Liver (tissue), 9 donors: Measurements from ENCODE around the gene AKAP7. TPM values are rescaled to one million over a fixed set of nuclear protein-coding genes. Genes with fewer than 3 reads are reported as not detected.

Source experiments
- DNase-seq: peaks from one replicate; pipeline ENCODE4 v3.0.0-alpha.2; 2017; ENCODE audit warnings: low spot score
- H3K27ac ChIP-seq, 2 donors: one replicate each; pipeline ENCODE4 v1.7.0; 2013; ENCODE audit warnings: inconsistent platforms in 2 of 2, low read length in 2 of 2, control low read depth in 1 of 2, low read depth in 1 of 2, mild to moderate bottlenecking in 1 of 2
- H3K27me3 ChIP-seq, 4 donors: one replicate each; pipeline versions ENCODE4 v1.6.1 to v1.7.0; 2013; ENCODE audit warnings: low read length in 3 of 4, inconsistent platforms in 1 of 4, mild to moderate bottlenecking in 1 of 4, moderate library complexity in 1 of 4; ENCODE audit not compliant: control insufficient read depth in 4 of 4, insufficient read depth in 4 of 4
- H3K36me3 ChIP-seq, 4 donors: one replicate each; pipeline versions ENCODE4 v1.6.1 to v1.7.0; 2013; ENCODE audit warnings: low read length in 3 of 4, mild to moderate bottlenecking in 3 of 4, low read depth in 1 of 4, moderate library complexity in 1 of 4; ENCODE audit not compliant: control insufficient read depth in 4 of 4, insufficient read depth in 3 of 4
- H3K4me1 ChIP-seq, 4 donors: one replicate each; pipeline versions ENCODE4 v1.6.1 to v1.7.0; 2013; ENCODE audit warnings: low read length in 3 of 4, mild to moderate bottlenecking in 3 of 4, moderate library complexity in 1 of 4; ENCODE audit not compliant: control insufficient read depth in 4 of 4, insufficient read depth in 4 of 4
- H3K4me3 ChIP-seq, 3 donors: one replicate each; pipeline versions ENCODE4 v1.6.1 to v1.7.0; 2013; ENCODE audit warnings: low read length in 3 of 3, control low read depth in 1 of 3, low read depth in 1 of 3, mild to moderate bottlenecking in 1 of 3
- H3K9ac ChIP-seq, 2 donors: one replicate each; pipeline ENCODE4 v1.7.0; 2013; ENCODE audit warnings: low read length in 2 of 2, mild to moderate bottlenecking in 2 of 2, moderate library complexity in 2 of 2, control low read depth in 1 of 2, low read depth in 1 of 2
- H3K9me3 ChIP-seq, 4 donors: one replicate each; pipeline versions ENCODE4 v1.6.1 to v1.7.0; 2013; ENCODE audit warnings: low read length in 3 of 4; ENCODE audit not compliant: control insufficient read depth in 4 of 4
- EGR1 ChIP-seq, 2 donors: IDR thresholded peaks; 2 replicates each; pipeline ENCODE4 v1.6.1; 2016 to 2018; ENCODE audit warnings: antibody characterized with exemption in 2 of 2, low read depth in 2 of 2
- FOXA1 ChIP-seq: IDR thresholded peaks from 2 replicates; pipeline ENCODE4 v1.6.1; 2016; ENCODE audit warnings: antibody characterized with exemption
- FOXA2 ChIP-seq: IDR thresholded peaks from 2 replicates; pipeline ENCODE4 v1.6.1; 2016; ENCODE audit warnings: antibody characterized with exemption
- GABPA ChIP-seq, 2 donors: IDR thresholded peaks in 1 of 2; conservative IDR thresholded peaks in 1 of 2; 2 replicates each; pipeline ENCODE4 v1.6.1; 2016; ENCODE audit warnings: antibody characterized with exemption in 2 of 2, mild to moderate bottlenecking in 1 of 2, moderate library complexity in 1 of 2
- HNF4A ChIP-seq, 2 donors: conservative IDR thresholded peaks; 2 replicates each; pipeline ENCODE4 v1.6.1; 2016; ENCODE audit warnings: antibody characterized with exemption in 2 of 2, mild to moderate bottlenecking in 2 of 2
- HNF4G ChIP-seq: IDR thresholded peaks from 2 replicates; pipeline ENCODE4 v1.6.1; 2016; ENCODE audit warnings: antibody characterized with exemption
- JUND ChIP-seq, 2 donors: IDR thresholded peaks; 2 replicates each; pipeline ENCODE4 v1.6.1; 2016; ENCODE audit warnings: antibody characterized with exemption in 2 of 2
- NR2F2 ChIP-seq: IDR thresholded peaks from 2 replicates; pipeline ENCODE4 v1.6.1; 2016; ENCODE audit warnings: antibody characterized with exemption
- RAD21 ChIP-seq, 2 donors: IDR thresholded peaks; 2 replicates each; pipeline ENCODE4 v1.6.1; 2016; ENCODE audit warnings: antibody characterized with exemption in 2 of 2, mild to moderate bottlenecking in 2 of 2
- RXRA ChIP-seq, 2 donors: IDR thresholded peaks; 2 replicates each; pipeline ENCODE4 v1.6.1; 2017 to 2018; ENCODE audit warnings: antibody characterized with exemption in 2 of 2, mild to moderate bottlenecking in 1 of 2
- SP1 ChIP-seq: IDR thresholded peaks from 2 replicates; pipeline ENCODE4 v1.6.1; 2018; ENCODE audit warnings: antibody characterized with exemption, mild to moderate bottlenecking
- TAF1 ChIP-seq: conservative IDR thresholded peaks from 2 replicates; pipeline ENCODE4 v1.6.1; 2016; ENCODE audit warnings: antibody characterized with exemption, mild to moderate bottlenecking
- YY1 ChIP-seq: IDR thresholded peaks from 2 replicates; pipeline ENCODE4 v1.6.1; 2016; ENCODE audit warnings: antibody characterized with exemption, mild to moderate bottlenecking
- whole genome bisulfite sequencing: extraction: QIAGEN DNeasy Blood & Tissue Kit; methylation state at CpG from one replicate; pipeline ENCODE4 v1.1.7; 2013; 5-methylcytosine and 5-hydroxymethylcytosine counted together
- polyA plus RNA-seq, 2 donors: library from polyadenylated mRNA; stranded (reverse) in 1 of 2; unstranded in 1 of 2; fragments of 200-250 nt in 1 of 2; fragments of >200 nt in 1 of 2; fragmentation: Nextera tagmentation in 1 of 2; extraction: Ambion mirVana in 1 of 2; gene quantifications; one replicate each; pipeline versions ENCODE4 v1.2.1 to v1.2.3, GENCODE V29; 2013 to 2015
- total RNA-seq, 2 donors: library from RNA; depleted of rRNA; stranded (reverse); fragments of >200 nt; gene quantifications; one replicate each; pipeline ENCODE4 v1.2.3, GENCODE V29; 2014
- TF ChIP-seq, protein P1 (sequence below): IDR thresholded peaks from 2 replicates; pipeline ENCODE4 v1.6.1; 2016; ENCODE audit warnings: antibody characterized with exemption
- TF ChIP-seq, protein P2 (sequence below): IDR thresholded peaks from 2 replicates; pipeline ENCODE4 v1.6.1; 2016; ENCODE audit warnings: antibody characterized with exemption
- TF ChIP-seq, protein P3 (sequence below): IDR thresholded peaks from 2 replicates; pipeline ENCODE4 v1.6.1; 2016; ENCODE audit warnings: antibody characterized with exemption
- TF ChIP-seq, protein P4 (sequence below): IDR thresholded peaks from 2 replicates; pipeline ENCODE4 v1.6.1; 2016; ENCODE audit warnings: antibody characterized with exemption, mild to moderate bottlenecking
- TF ChIP-seq, protein P5 (sequence below): fragments of 150-350 bp; IDR thresholded peaks from 2 replicates; pipeline ENCODE4 v1.5.1; 2017; ENCODE audit warnings: improper control_type of control experiment, low read depth, low read length; ENCODE audit not compliant: missing input control
- donor health status: healthy.
- donor health status: healthy.
- donor health status: healthy.
- donor health status: healthy.
- donor health status: healthy.

AKAP7 gene
- total and polyA plus RNA-seq, 4 donors, result 7.9 to 25.4 (median 17.7) TPM

DNA sequence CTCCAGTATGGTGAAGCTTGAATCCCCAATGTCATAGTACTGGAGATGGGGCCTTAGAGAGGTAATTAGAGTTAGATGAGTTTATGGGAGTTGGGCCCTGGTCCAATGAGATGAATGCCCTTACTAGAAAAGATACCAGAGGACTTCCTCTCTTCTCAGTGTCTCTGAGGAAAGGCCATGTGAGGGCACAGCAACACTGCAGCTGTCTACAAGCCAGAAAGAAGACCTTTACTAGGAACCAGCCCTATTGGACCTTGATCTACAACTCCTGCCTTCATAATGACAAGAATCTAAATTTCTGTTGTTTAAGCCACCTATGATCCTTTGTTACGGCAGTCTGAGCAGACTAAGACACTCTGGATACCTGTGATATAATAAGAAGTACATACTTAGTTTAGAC lies 31.4 kb upstream of the AKAP7 start:
- TF ChIP-seq NR2F2, result no peak
- no peak for TF ChIP-seq RAD21 (IDR thresholded peaks at IDR 0.05)
- no peak for TF ChIP-seq FOXA2
- TF ChIP-seq EGR1 (IDR thresholded peaks at IDR 0.05; ENCODE audit: low read depth in 2 of 2), result no peak
- TF ChIP-seq SP1, result no peak
- TF ChIP-seq RXRA (IDR thresholded peaks at IDR 0.05), result no peak
- no peak for TF ChIP-seq YY1
- no peak for TF ChIP-seq GABPA (IDR thresholded peaks at IDR 0.05 in 1 of 2, conservative IDR thresholded peaks at IDR 0.05 in 1 of 2)
- no peak for TF ChIP-seq TAF1
- TF ChIP-seq, protein P1, sequence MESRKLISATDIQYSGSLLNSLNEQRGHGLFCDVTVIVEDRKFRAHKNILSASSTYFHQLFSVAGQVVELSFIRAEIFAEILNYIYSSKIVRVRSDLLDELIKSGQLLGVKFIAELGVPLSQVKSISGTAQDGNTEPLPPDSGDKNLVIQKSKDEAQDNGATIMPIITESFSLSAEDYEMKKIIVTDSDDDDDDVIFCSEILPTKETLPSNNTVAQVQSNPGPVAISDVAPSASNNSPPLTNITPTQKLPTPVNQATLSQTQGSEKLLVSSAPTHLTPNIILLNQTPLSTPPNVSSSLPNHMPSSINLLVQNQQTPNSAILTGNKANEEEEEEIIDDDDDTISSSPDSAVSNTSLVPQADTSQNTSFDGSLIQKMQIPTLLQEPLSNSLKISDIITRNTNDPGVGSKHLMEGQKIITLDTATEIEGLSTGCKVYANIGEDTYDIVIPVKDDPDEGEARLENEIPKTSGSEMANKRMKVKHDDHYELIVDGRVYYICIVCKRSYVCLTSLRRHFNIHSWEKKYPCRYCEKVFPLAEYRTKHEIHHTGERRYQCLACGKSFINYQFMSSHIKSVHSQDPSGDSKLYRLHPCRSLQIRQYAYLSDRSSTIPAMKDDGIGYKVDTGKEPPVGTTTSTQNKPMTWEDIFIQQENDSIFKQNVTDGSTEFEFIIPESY, result no peak
- TF ChIP-seq, protein P2, sequence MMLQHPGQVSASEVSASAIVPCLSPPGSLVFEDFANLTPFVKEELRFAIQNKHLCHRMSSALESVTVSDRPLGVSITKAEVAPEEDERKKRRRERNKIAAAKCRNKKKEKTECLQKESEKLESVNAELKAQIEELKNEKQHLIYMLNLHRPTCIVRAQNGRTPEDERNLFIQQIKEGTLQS, result no peak
- TF ChIP-seq, protein P3, sequence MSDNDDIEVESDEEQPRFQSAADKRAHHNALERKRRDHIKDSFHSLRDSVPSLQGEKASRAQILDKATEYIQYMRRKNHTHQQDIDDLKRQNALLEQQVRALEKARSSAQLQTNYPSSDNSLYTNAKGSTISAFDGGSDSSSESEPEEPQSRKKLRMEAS, result no peak
- TF ChIP-seq FOXA1, result no peak
- no peak for TF ChIP-seq HNF4A (conservative IDR thresholded peaks at IDR 0.05)
- DNase-seq, result no peak
- Histone ChIP-seq H3K9me3 (no peaks in the 10 kb centered on the region), H3K27ac (no peak overlapping the region), H3K27me3 (no peaks in the 10 kb centered on the region), H3K4me1 (no peaks in the 10 kb centered on the region), H3K4me3 (no peak overlapping the region), H3K9ac (no peak overlapping the region), H3K36me3 (no peaks in the 10 kb centered on the region)
- WGBS, result 97% methylated on average over 1 of the region's 1 CpG

DNA sequence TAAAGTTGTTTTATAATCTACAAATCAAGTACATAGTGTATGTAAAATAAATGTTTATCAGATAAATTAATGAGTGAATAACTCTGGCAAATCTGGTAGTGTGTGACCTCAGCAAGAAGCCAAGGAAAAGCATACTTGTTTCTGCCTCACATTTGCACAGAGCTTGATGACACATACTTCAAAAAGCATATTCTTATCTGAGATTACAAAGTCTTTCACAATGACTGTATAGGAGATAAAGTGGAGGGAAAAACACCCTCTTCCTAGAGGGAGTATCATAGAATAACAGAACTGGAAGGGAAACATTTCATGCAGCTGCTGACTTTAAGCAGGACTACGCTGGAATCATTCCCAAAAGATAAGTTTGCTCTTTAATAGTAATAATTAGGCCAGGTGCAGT lies 28.1 kb upstream of the AKAP7 start:
- Histone ChIP-seq H3K36me3 (no peaks in the 10 kb centered on the region), H3K4me3 (no peak overlapping the region), H3K27ac (no peak overlapping the region), H3K9ac (no peak overlapping the region), H3K27me3 (no peaks in the 10 kb centered on the region), H3K9me3 (no peaks in the 10 kb centered on the region), H3K4me1 (no peaks in the 10 kb centered on the region)
- WGBS, result 85% methylated on average over 1 of the region's 1 CpG
- DNase-seq, result no peak
- TF ChIP-seq YY1 (no peak), RAD21 (IDR thresholded peaks at IDR 0.05) (no peak), HNF4A (conservative IDR thresholded peaks at IDR 0.05) (no peak), RXRA (IDR thresholded peaks at IDR 0.05) (no peak), EGR1 (IDR thresholded peaks at IDR 0.05; ENCODE audit: low read depth in 2 of 2) (no peak), FOXA1 (no peak), TAF1 (no peak), HNF4G (no peak), JUND (IDR thresholded peaks at IDR 0.05) (no peak), SP1 (no peak), FOXA2 (no peak), NR2F2 (no peak), GABPA (IDR thresholded peaks at IDR 0.05 in 1 of 2, conservative IDR thresholded peaks at IDR 0.05 in 1 of 2) (no peak)
- TF ChIP-seq, protein P4, sequence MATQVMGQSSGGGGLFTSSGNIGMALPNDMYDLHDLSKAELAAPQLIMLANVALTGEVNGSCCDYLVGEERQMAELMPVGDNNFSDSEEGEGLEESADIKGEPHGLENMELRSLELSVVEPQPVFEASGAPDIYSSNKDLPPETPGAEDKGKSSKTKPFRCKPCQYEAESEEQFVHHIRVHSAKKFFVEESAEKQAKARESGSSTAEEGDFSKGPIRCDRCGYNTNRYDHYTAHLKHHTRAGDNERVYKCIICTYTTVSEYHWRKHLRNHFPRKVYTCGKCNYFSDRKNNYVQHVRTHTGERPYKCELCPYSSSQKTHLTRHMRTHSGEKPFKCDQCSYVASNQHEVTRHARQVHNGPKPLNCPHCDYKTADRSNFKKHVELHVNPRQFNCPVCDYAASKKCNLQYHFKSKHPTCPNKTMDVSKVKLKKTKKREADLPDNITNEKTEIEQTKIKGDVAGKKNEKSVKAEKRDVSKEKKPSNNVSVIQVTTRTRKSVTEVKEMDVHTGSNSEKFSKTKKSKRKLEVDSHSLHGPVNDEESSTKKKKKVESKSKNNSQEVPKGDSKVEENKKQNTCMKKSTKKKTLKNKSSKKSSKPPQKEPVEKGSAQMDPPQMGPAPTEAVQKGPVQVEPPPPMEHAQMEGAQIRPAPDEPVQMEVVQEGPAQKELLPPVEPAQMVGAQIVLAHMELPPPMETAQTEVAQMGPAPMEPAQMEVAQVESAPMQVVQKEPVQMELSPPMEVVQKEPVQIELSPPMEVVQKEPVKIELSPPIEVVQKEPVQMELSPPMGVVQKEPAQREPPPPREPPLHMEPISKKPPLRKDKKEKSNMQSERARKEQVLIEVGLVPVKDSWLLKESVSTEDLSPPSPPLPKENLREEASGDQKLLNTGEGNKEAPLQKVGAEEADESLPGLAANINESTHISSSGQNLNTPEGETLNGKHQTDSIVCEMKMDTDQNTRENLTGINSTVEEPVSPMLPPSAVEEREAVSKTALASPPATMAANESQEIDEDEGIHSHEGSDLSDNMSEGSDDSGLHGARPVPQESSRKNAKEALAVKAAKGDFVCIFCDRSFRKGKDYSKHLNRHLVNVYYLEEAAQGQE, result no peak
- TF ChIP-seq, protein P3, result no peak
- TF ChIP-seq, protein P2, result no peak
- TF ChIP-seq, protein P1, result no peak
- TF ChIP-seq, protein P5, sequence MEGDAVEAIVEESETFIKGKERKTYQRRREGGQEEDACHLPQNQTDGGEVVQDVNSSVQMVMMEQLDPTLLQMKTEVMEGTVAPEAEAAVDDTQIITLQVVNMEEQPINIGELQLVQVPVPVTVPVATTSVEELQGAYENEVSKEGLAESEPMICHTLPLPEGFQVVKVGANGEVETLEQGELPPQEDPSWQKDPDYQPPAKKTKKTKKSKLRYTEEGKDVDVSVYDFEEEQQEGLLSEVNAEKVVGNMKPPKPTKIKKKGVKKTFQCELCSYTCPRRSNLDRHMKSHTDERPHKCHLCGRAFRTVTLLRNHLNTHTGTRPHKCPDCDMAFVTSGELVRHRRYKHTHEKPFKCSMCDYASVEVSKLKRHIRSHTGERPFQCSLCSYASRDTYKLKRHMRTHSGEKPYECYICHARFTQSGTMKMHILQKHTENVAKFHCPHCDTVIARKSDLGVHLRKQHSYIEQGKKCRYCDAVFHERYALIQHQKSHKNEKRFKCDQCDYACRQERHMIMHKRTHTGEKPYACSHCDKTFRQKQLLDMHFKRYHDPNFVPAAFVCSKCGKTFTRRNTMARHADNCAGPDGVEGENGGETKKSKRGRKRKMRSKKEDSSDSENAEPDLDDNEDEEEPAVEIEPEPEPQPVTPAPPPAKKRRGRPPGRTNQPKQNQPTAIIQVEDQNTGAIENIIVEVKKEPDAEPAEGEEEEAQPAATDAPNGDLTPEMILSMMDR, result no peak
